GM18873 (cell line): Measurements from ENCODE around the gene L3MBTL3.
"Not testable (repeated sequence)": the region's sequence is repeated elsewhere in the genome, so short reads cannot be mapped to it uniquely, and the experiment has no call there.

Experiments used
- ATAC-seq: cut with Tn5 transposase; IDR thresholded peaks from one replicate; pipeline ENCODE4 v1.9.1; 2021; ENCODE audit warnings: mild to moderate bottlenecking, moderate library complexity, moderate number of reproducible peaks; ENCODE audit not compliant: unreplicated experiment, low FRiP score

Gene L3MBTL3

DNA sequence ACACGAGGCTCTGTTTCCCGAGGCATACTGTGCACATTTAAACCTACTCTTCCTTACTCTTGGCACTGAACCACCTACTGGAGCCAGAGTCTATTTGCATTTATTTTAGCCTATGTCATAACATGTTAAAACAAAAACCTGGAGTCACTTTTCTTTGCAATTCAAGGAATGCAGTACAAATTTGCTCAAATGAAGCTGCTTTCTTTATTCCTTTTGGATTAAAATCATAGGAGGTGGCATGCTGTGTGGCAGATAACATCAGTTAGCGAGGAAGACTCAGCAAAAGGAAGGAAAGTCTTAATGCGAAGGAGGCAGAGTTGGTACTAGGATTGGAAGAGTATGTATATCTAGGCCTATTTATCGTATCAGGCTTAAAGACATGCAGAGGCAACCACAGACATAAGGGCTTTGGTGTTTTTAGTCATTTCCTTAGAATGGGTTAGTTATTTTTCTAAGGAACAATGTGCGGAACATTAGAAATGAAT is 111.4 kb downstream of the L3MBTL3 start:
- no peak for ATAC-seq

DNA sequence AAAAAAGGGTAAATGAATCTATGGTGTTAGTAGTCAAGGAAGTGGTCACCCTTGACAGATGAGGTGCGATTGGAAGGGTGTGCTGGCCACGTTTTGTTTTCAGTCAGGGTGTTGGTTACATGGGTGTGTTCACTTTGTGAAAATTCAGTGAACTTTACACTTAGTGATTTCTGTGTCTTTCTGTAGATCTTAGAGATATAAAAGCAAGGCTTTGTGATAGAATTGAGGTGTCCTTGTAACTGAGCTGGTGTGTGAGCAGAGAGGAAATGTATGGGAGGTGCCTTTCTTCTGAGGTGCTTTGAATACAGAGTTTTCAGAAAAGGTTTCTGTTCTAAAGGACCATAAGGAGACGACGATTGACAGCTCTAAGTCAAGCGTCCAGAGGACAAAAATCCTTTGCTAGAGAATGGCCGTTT is 113.9 kb downstream of the L3MBTL3 start:
- no peak for ATAC-seq

DNA sequence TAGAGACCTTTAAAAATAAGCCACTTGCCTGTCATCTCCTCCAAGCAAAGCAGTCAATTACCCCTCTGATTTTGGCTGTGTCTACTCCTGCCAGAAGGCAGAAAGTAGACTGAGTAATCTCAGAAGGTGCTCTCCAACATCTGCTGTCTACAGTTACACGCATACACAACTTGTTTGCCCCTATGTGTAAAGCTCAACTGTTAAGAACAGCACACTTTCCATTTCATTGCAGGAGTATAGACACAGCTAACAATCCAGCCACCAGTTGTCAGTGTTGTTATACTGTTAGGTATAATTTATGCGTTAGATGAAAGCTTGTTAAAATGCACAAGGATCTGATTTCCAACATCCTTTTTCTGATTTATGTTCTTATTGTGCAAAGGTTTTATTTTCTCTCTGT is 116.2 kb downstream of the L3MBTL3 start:
- ATAC-seq = no peak

DNA sequence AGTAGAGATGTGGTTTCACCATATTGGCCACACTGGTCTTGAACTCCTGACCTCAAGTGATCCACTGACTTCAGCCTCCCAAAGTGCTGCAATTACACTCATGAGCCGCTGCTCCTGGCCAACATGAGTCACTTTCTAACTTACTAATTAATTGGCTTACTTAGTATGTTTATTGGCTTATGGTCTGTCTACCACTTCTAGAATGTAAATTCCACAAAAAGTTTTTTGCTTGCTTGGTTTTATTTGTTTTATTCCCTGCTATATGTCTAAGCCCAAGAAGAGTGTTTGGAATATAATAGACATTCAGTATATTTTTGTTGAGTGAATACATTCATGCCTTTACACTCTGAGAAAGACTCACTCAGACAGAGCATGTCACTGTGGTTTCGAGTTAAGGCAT is 118.4 kb downstream of the L3MBTL3 start:
- ATAC-seq = no peak

DNA sequence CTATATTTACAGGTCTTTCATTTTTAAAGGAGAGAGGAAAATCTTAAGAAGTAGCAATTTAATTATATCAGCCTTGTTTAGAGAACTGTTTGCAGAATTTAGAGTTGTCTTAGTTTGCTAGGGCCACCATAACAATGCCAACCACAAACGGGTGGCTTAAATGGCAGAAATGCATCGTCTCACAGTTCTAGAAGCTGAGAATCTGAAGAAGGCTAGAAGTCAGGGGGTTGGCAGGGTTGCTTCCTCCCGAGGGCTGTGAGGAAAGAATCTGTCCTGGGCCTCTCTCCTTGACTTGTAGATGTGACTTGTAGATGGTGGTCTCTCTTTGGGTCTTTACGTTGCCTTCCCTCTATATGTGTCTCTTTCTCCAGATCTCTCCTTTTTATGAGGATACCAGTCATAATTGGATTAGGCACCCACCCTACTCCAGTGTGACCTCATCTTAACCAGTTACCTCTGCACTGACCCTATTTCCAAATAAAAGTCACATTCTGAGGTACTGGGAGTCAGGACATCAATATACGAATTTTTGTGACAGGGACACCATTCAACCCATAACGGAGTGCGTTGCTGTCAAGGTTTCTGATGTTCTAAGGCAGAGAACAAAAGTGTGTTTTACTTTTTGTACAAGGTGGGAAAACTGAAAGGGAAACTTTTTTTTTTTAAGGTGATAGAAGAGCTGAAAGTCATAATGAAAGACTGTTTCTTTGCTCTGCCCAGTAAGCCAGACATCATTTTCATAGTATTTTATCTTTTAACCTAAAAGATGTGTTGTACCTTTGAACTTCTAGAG is 119.9 kb downstream of the L3MBTL3 start:
- no peak for ATAC-seq

DNA sequence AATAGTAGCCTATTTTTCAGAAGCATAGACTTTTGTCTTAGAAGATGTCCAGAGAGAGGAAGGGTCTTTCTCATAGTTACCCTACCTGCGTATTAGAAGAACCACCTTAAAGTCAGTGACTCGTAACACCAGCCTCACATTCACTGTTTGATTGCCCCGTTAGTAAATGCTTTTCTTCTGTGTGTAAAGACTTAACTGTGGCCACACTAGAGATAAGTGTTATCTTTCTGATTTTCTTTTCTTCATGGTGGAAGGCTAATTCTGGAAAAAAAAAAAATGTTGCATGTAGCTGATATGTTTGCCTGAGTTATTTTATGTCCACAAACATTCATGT is 120.5 kb downstream of the L3MBTL3 start:
- ATAC-seq = no peak

DNA sequence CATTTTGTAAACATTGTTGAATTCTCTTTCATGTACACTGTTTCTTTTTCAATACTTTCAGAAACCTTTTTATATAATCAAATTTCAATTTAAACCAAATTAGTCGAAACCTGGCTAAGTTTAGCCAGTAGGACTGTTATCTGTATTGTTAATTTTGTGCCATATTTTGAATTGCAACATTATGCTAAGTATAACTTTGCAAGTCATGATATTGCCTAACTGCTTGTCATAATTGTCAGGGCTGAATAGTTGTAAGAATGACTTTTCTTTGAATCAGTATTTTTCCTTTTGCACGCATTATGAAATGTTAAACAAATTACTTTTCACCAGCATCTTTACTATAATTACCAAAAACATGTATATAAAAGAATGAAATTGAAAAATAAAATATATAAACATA is 121.7 kb downstream of the L3MBTL3 start:
- ATAC-seq = no peak

DNA sequence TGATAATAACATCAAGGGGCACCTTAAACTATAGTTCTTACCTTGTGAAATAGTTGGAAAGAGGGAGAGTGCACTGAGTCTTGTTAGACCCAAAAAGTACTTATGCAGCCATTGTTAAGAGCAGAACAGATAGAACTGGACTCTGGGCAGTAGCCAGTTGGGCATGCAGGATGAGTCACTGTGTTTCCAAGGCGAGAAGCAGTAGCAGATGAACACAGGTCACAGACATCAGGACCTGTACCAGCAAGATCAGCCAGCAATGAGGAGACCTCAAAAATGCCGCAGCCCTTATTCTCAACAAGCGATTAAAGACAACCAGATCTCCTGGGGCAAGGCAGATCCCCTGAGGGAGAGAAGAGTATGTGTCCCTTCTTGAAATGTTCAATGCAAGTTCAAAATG is 125.3 kb downstream of the L3MBTL3 start:
- ATAC-seq = no peak

DNA sequence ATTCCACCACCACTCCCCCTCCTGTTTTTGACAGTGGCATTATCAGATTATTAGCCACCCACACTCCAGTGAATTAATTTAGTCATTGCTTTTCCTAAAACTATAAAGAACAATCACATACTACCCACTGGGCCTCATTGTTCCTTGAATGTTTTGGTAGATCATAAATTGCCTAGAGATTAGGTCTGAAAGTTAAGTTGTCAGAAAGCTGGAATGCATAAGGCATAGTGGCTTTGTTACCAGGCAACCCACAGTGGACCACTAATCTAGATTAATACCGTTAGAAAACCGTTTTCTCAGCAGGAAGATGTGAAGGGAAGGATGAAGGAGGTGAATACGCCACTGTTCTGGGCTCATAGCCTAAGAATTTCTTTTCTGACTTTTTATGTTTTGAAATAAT is 128.7 kb downstream of the L3MBTL3 start:
- no peak for ATAC-seq

DNA sequence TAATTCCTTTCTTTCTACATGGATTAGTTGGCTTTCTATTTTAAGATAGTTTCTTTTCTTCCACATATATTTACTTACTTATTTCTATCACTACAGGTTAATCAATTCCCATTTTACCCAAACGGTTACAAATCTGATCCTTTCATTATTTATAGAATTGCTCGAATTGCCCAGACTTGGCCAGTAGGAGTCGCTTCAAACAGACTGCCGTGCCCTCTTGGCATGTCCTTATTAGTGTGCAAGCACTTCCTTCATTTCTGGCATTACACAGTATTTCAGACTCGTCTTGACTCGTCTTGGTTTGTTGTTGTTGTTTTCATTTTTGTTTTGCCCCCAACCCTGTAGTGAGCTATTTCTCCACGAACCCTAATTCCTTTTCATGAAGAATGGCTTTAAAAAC is 129.8 kb downstream of the L3MBTL3 start:
- ATAC-seq = no peak

DNA sequence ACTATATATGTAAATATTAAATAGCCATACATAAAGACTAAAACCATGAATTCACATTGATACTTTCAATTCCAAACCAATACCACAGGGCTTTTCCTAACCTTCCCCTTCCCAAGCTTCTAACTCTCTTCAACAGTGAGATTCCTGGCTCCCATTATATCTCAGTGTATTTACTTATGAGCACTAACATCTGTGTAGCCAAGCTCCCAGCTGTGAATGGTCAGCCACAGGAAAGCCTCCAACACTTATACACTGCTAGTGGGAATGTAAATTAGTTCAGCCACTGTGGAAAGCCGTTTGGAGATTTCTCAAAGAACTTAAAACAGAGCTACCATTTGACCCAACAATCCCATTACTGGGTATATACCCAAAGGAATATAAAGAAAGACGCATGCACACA is 130.6 kb downstream of the L3MBTL3 start:
- ATAC-seq = not testable (repeated sequence)

DNA sequence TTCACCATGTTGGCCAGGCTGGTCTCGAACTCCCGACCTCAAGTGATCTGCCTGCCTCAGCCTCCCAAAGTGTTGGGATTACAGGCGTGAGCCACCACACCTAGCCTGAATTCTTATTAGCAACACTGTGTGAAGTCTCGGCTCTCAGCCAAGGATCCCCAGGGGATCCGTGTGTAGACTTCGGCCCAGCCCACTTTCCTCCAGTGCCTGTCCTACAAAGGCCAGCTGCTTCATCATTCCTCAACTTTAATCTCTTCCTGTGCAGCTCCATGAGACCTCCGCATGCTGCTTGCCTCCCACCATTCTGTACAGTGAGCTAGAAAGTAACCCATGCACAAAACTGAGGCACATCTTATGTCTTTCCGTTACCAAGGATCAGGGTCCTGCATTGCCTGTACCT is 132.5 kb downstream of the L3MBTL3 start:
- no peak for ATAC-seq

DNA sequence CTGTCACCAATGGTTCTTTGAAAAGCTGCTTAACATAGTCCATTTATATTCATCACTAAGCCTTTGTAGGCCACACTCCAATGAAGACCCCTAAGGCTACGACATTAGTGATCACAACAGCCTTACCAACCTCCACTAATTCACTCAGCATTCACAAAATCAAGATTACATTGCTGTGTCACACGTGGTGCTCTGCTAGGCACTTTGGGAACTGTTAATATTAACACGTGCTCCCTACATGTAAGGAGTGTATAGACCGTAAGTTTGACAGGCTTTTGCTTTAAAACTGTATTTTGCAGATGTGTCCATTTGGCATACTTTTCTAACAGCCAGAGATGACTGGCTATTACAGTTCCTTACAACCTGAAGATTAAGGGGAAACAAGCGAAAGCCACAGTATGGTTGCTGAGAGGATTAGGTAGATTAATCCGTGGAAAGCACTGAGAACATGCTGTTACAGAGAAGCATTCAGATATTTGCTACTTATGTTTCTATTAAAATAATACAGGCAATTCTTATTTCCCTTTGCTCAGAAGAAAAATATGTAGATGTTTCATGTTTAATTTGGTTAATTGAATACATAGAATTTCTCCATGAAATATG is 134.6 kb downstream of the L3MBTL3 start:
- no peak for ATAC-seq

DNA sequence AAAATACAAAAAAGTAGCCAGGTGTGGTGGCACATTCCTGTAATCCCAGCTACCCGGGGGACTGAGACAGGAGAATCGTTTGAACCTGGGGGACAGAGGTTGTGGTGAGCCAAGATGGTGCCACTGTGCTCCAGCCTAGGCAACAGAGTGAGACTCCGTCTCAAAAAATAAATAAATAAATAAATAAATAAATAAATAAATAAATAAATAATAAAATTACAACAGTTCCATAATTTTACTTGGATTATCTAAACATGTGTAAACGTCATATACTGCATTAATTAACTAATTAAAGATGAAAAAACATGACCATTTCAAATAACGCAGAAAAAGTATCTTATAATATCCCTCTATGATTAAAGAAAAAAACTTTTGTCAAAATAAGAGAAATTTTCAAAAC is 138.5 kb downstream of the L3MBTL3 start:
- ATAC-seq = no peak

DNA sequence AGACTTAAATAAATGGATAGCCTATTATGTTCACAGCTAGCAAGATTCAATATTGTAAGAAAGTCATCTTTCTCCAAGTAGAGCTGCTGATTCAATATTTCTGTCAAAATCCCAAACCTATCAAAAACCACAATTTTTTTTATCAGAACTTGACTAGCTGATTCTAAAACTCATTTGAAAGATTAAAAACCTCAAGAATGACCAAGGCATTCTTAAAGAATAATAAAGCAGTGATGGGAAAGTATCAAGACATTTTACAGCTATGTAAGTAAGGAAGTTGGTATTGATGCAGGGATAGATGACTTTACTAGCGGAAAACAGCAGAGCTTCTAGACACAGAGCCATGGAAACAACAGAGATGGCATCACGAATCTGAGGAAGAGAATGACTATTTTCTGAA is 139.7 kb downstream of the L3MBTL3 start:
- no peak for ATAC-seq

DNA sequence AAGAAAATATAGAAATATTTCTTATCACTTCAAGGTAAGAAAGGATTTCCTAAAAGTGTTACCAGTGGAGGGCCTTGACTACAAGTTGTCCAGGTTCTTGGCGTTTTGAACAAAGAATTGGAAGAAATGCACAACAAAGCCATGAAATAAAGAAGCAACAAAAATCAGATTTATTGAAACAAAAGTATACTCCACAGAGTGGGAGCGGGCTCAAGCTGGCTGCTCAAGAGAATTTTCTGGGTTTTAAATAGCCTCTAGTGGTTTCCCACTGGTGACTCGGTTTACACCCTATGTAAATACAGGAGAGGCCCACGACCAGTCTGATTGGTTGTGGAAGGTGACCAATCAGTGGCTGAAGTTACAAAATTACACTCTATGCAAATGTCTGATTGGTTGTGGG is 140.2 kb downstream of the L3MBTL3 start:
- no peak for ATAC-seq

DNA sequence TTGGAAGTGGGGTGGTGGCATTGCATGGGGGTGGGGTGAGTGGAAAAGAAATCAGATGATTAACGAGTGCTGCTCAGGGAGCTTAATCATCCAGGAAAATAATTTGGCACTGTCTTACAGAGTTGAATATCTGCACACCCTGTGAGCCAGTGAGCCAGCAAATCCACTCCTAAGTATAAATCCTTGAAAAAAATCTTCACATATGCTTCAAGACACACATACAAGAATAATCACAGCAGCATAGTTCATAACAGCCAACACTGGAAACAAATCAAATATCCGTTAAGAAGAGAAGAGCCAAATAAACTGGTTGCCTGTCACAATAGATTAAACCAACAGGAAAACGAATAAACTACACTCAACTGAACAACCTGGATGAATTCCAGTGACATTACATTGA is 141.6 kb downstream of the L3MBTL3 start:
- ATAC-seq = no peak

DNA sequence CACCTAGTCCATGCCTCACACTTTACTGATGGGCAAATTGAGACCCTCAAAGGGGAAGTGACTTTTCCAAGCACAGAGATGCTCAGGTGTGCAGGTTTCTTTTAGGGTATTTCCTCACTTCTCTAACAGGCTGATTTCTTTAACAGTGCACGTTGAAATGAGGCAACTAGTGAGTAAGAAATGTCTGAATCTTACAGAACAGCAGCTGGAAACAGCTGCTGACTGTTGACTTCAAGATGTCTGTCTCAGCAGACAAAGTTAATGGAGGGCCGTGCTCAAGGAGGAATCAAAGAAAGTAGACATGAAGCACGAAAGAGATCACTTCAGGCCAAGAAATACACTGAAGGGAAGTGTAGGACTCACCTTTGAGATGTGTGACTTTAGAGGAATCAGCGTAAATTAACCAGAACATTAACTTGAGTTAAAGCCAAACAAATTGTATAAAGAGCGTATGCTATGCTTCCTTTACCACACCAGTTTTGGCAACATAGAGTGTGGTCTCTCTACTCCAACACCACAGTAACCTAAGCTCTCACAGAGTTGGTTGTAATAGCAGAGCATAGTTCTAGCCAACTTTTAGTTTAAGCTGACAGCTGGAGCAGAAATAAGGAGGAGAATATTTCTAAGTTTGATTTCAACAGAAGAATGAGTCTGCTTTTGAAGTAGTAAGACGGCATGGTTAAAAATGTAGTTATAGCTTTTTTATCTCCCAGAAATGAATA is 143.5 kb downstream of the L3MBTL3 start:
- no peak for ATAC-seq

DNA sequence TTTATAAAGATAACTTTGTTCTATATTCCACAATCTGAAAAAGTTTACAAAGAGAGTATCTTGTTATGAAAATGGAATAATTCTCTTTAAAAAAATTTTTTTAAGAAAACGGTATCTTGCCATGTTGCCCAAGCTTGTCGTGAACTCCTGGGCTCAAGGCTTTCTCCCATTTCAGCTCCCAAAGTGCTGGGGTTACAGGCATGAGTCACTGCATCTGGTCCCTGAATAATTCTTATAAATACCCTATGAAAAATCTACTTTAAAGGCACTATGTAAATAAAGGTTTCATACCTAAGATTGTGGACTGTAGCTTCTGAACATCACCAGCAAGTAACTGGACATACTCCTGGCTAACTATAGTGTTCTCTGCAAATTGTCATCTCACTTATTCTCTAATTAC is 144.0 kb downstream of the L3MBTL3 start:
- ATAC-seq = no peak

DNA sequence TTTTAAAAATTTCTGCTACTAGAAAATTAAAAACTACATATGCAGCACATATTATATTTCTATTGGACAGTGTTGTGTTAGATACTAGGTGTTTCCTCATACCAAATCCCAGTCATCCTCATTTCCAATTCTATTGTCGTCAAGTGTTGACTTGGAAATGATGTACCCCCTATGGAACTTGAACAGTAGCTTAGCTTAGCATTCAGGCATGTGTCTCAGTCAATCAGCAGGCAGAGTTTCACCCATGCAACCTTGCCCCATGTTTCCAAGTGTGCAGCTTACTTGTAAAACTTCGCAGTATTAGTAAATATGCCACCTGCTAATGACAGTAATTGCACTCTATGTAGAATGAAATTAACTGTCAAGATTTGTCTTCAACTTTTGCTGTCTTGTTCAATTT is 144.9 kb downstream of the L3MBTL3 start:
- no peak for ATAC-seq

DNA sequence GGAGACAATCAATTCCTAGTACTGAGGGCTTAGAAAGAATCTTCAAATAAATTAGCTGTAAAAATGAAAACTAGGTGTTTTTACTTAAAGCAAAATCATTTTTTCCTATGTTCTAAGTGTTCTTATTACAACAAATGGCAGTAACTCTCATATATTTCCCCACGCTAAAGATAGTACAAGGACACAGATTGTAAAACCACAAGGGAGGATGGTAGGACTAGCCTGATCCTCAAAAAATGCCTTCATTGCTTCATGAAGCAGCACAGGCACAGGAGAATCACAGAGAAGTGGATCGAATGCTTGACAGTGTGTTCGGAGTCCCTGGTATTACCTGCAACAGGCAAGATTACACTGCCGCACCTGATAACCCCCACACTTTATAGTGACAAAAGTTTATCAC is 145.9 kb downstream of the L3MBTL3 start:
- no peak for ATAC-seq

DNA sequence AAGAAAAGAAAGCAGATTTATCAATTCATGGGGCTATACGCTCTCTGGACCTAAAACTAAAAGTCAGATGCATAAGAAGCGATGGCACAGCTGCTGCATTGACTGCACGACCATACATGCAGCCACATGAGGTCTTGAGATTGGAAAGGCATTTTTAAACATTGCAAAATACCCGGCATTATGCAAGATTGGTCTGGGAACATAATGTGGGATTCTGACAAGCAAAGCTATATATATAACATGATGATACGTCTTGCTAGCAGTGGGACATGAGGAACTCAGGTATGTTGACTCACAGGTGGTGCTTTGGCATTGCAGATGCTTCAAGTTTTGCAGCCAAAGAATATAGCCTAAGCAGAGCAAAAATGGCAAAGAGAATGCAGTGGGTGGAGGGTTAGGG is 149.3 kb downstream of the L3MBTL3 start:
- no peak for ATAC-seq
